Endodermal cell (in vitro differentiated cells): ENCODE measurements around the gene LGMN. TPM values are rescaled to one million over a fixed set of nuclear protein-coding genes. Genes with fewer than 3 reads are reported as not detected.
"Not testable (repeated sequence)": the region's sequence is repeated elsewhere in the genome, so short reads cannot be mapped to it uniquely, and the experiment has no call there.

Experiments
- DNase-seq: peaks from one replicate; pipeline ENCODE4 v3.0.0-alpha.2; 2017
- H3K27ac ChIP-seq: 2 replicates; pipeline ENCODE4 v1.5.1; 2013; ENCODE audit warnings: mild to moderate bottlenecking, low read depth, low read length, moderate library complexity
- H3K27me3 ChIP-seq: 2 replicates; pipeline ENCODE4 v1.6.1; 2013; ENCODE audit warnings: mild to moderate bottlenecking, low read length, moderate library complexity; ENCODE audit not compliant: insufficient read depth, control insufficient read depth, poor library complexity, severe bottlenecking
- H3K36me3 ChIP-seq: 2 replicates; pipeline ENCODE4 v1.7.0; 2013; ENCODE audit warnings: mild to moderate bottlenecking, low read length, moderate library complexity; ENCODE audit not compliant: control insufficient read depth, insufficient read depth
- H3K4me1 ChIP-seq: one replicate; pipeline ENCODE4 v1.7.0; 2013; ENCODE audit warnings: low read length; ENCODE audit not compliant: control insufficient read depth, insufficient read depth
- H3K4me3 ChIP-seq: 2 replicates; pipeline ENCODE4 v1.5.1; 2013; ENCODE audit warnings: mild to moderate bottlenecking, low read length, moderate library complexity
- H3K9ac ChIP-seq: 2 replicates; pipeline ENCODE4 v1.6.1; 2013; ENCODE audit warnings: mild to moderate bottlenecking, low read length, moderate library complexity; ENCODE audit not compliant: poor library complexity, severe bottlenecking; ENCODE audit errors: extremely low read depth
- H3K9me3 ChIP-seq: 2 replicates; pipeline ENCODE4 v1.6.1; 2013; ENCODE audit warnings: mild to moderate bottlenecking, low read length, moderate library complexity; ENCODE audit not compliant: control insufficient read depth
- H3K27ac Mint-ChIP-seq: 2 replicates; pipeline ENCODE4 v1.8.0; 2020; ENCODE audit warnings: mixed read lengths
- H3K27me3 Mint-ChIP-seq: 2 replicates; pipeline ENCODE4 v1.8.0; 2021; ENCODE audit warnings: mild to moderate bottlenecking, mixed read lengths; ENCODE audit not compliant: insufficient read depth
- H3K36me3 Mint-ChIP-seq: 2 replicates; pipeline ENCODE4 v1.8.0; 2020; ENCODE audit warnings: low read depth, mixed read lengths
- H3K4me1 Mint-ChIP-seq: 2 replicates; pipeline ENCODE4 v1.8.0; 2020; ENCODE audit warnings: mixed read lengths
- H3K4me3 Mint-ChIP-seq: 2 replicates; pipeline ENCODE4 v1.8.0; 2020; ENCODE audit warnings: mild to moderate bottlenecking, moderate library complexity, mixed read lengths
- H3K9me3 Mint-ChIP-seq: 2 replicates; pipeline ENCODE4 v1.8.0; 2020; ENCODE audit warnings: mild to moderate bottlenecking, mixed read lengths
- WGBS, 2 experiments: methylation state at CpG; one replicate each; pipeline versions ENCODE4 v1.1.5 to v1.1.7; 2013; ENCODE audit warnings: missing lambda C conversion rate in 2 of 2, mixed read lengths in 1 of 2; ENCODE audit not compliant: insufficient coverage in 1 of 2, insufficient read length in 1 of 2; 5-methylcytosine and 5-hydroxymethylcytosine counted together
- total RNA-seq, 2 donors: library from RNA; stranded (reverse); fragmentation: NEBNext Ultra II Directional in 1 of 2; extraction: Animal tissue kit (Norgen Biotek cat#: 25700) in 1 of 2; gene quantifications; 2 replicates in 1 of 2; 3 replicates in 1 of 2; pipeline ENCODE4 v1.2.1, GENCODE V29; 2021
- TF ChIP-seq, protein P1 (sequence below): fragments of 200-600 bp; sonication (generic); conservative IDR thresholded peaks from 2 replicates; pipeline ENCODE4 v1.5.0; 2021; ENCODE audit warnings: antibody characterized with exemption, mild to moderate bottlenecking

Gene LGMN
- total RNA-seq, 2 donors from 2014 or later, result 61.4 to 87.2 TPM

DNA sequence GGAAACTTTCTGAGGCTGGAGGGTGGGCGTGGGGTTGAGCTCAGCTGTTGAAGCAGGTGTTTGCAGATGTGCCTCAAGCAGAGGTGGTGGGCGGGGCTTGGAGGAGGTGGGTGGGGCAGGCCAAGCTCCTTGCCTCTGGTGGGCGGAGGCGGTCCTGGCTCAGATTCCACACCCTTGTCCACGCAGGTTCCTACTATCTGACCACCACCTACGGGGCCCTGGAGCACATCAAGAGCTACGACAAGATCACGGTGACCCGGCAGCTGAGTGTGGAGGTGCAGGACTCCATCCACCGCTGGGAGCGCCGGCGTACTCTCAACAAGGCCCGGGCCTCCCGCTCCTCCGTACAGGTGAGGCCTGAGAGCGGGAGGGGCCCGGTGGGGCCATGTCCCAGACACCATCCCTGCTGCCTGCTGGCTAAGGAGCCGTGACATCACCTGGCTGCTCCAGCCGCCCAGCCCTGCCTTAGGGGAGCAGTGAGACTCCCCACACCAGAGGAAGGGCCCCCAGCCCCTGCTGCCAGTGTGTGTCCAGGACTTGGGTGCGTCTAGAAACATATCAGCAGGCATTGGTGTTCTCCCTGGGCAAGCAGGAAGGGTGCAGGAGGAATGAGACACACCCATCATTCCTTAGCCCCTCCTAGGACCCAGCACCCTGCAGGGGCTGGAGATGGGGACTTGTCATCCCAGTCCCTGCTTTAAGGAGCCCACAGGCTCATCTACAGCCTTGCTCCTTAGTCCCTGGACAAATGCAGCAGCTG lies 63.4 kb downstream of the LGMN start:
- TF ChIP-seq, protein P1, sequence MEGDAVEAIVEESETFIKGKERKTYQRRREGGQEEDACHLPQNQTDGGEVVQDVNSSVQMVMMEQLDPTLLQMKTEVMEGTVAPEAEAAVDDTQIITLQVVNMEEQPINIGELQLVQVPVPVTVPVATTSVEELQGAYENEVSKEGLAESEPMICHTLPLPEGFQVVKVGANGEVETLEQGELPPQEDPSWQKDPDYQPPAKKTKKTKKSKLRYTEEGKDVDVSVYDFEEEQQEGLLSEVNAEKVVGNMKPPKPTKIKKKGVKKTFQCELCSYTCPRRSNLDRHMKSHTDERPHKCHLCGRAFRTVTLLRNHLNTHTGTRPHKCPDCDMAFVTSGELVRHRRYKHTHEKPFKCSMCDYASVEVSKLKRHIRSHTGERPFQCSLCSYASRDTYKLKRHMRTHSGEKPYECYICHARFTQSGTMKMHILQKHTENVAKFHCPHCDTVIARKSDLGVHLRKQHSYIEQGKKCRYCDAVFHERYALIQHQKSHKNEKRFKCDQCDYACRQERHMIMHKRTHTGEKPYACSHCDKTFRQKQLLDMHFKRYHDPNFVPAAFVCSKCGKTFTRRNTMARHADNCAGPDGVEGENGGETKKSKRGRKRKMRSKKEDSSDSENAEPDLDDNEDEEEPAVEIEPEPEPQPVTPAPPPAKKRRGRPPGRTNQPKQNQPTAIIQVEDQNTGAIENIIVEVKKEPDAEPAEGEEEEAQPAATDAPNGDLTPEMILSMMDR, result no peak
- Mint-ChIP-seq H3K4me3 (no peak overlapping the region), H3K27me3 (peaks cover 21% of the 10 kb centered on the region), H3K4me1 (no peaks in the 10 kb centered on the region), H3K27ac (no peak overlapping the region), H3K9me3 (no peaks in the 10 kb centered on the region), H3K36me3 (peaks cover 3% of the 10 kb centered on the region)
- Histone ChIP-seq H3K27ac (no peak overlapping the region), H3K9ac (no peak overlapping the region), H3K4me1 (no peaks in the 10 kb centered on the region), H3K27me3 (peaks cover 25% of the 10 kb centered on the region), H3K9me3 (no peaks in the 10 kb centered on the region), H3K4me3 (no peak overlapping the region), H3K36me3 (no peaks in the 10 kb centered on the region)
- DNase-seq, result peak; percentile 73
- WGBS, 2 experiments, result 84 to 89% methylated on average over 5 to 21 of the region's 21 CpGs

DNA sequence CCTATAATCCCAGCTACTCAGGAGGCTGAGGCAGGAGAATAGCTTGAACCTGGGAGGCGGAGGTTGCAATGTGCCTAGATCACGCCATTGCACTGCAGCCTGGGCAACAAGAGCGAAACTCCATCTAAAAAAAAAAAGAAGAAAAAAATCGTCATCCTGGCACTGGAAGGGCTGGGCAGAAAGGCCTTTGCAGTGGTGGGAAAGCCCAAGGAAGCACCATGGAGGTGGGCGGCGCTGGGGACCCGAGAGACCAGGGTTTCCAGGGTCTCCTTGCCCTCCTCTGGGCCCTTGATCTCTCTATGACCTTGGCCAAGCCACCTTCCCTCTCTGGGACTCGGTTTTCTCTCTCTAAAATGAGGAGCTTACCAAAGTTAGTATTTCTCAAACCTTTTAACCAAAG lies 65.4 kb downstream of the LGMN start:
- Mint-ChIP-seq H3K36me3 (peaks cover 3% of the 10 kb centered on the region), H3K27me3 (peaks cover 10% of the 10 kb centered on the region), H3K9me3 (no peaks in the 10 kb centered on the region), H3K4me1 (no peaks in the 10 kb centered on the region), H3K27ac (no peak overlapping the region), H3K4me3 (no peak overlapping the region)
- H3K4me1 ChIP-seq, result no peaks in the 10 kb centered on the region
- H3K4me3 ChIP-seq, result no peak overlapping the region
- peaks cover 11% of the 10 kb centered on the region for H3K27me3 ChIP-seq
- no peak for DNase-seq
- 84 to 99% methylated on average over 5 to 8 of the region's 8 CpGs for WGBS, 2 experiments
- no peak overlapping the region for H3K27ac ChIP-seq
- no peak overlapping the region for H3K9ac ChIP-seq
- no peaks in the 10 kb centered on the region for H3K9me3 ChIP-seq
- H3K36me3 ChIP-seq, result no peaks in the 10 kb centered on the region
- TF ChIP-seq, protein P1, result no peak

DNA sequence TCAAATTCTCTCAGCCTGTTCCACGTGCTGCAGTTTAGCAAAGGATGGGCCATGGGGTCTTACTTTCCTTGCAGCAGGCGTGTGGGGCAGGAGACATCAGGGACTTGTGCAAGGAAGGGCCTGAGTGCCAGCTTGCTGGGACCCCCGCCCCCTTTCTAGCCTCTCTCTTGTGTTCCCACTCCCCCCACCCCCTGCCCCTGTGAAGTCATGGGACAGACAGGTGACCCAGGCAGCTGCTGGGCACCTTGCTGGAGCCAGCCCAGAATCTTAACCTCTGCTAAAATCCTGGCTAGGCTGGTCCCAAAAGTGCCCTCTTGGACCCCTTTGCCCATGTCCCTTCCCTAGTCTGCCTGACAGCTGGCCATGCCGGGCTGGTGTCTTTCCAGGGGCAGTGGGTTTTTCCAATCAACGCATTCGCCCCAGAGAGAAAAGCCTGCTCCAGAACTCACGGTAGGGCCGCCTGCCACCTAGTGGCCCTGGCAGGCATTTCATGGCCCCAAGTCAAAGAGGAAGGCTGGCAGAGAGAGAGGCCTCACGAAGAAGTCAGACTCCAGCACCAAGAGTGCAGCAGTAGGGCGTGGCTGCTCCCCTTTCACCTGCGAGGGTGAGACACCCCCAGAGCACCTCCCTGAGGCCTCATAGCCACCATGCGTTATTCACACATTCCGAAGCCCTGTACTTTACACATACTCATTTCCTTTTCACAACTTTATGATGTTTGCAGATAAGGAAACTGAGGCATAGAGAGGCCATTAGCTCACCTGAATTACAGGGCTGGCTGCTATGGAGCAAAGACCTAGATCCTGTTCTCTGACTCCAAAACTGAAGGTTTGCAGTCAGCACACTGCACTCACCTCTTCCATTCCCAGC lies 67.4 kb downstream of the LGMN start:
- Mint-ChIP-seq H3K9me3 (no peaks in the 10 kb centered on the region), H3K4me3 (no peak overlapping the region), H3K27me3 (no peaks in the 10 kb centered on the region), H3K4me1 (no peaks in the 10 kb centered on the region), H3K36me3 (peaks cover 3% of the 10 kb centered on the region), H3K27ac (no peak overlapping the region)
- H3K36me3 ChIP-seq, result no peaks in the 10 kb centered on the region
- H3K27me3 ChIP-seq, result no peaks in the 10 kb centered on the region
- H3K27ac ChIP-seq, result no peak overlapping the region
- H3K4me3 ChIP-seq, result no peak overlapping the region
- WGBS, 2 experiments, result 0 to 38% methylated on average over 1 to 13 of the region's 13 CpGs
- H3K9me3 ChIP-seq, result no peaks in the 10 kb centered on the region
- DNase-seq, result peak; percentile 92
- H3K4me1 ChIP-seq, result no peaks in the 10 kb centered on the region
- H3K9ac ChIP-seq, result no peak overlapping the region
- TF ChIP-seq, protein P1, result peak; percentile 95

DNA sequence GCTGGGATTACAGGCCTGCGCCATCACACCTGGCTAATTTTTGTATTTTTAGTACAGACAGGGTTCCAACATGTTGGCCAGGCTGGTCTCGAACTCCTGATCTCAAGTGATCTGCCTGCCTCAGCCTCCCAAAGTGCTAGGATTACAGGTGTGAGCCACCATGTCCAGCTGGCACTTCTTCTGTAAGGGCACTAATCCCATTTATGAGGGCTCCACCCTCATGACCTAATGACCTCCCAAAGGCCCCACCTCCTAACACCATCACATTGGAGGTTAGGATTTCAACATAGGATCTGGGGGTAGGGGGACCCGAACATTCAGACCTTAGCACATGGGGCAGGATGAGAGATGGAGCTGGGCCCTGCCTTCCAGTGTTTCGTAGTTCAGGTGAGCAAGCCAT lies 68.1 kb downstream of the LGMN start:
- H3K4me3 Mint-ChIP-seq, H3K4me3 ChIP-seq, H3K9me3 ChIP-seq, H3K36me3 ChIP-seq, H3K27me3 ChIP-seq, H3K36me3 Mint-ChIP-seq, H3K4me1 ChIP-seq, H3K9me3 Mint-ChIP-seq, H3K4me1 Mint-ChIP-seq, H3K9ac ChIP-seq, H3K27ac Mint-ChIP-seq, H3K27ac ChIP-seq, H3K27me3 Mint-ChIP-seq, DNase-seq: not testable (repeated sequence)
- WGBS, 2 experiments, result 92 to 93% methylated on average over 2 to 4 of the region's 4 CpGs
